ENCODE data around the gene KASH5.

KASH5 gene

DNA sequence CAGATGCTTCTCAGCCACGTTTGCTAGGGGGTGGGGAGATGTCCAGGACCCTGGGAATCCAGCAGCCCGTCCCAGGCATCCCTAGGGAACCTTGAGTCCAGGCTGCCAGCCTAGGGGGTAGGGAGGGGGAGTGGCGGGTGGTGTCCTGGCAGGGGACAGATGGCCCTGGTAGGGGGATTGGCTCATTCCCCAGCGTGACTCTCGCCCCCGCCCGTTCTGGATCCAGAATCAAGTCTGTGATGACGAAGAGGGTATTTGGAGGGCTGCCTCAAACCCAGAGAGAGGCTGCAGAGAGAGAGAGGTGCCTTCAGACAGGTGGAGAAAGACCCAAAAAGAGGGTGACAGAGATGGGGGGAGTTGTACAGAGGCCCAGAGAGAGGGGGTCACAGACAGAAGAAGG, 49.2 kb downstream of the KASH5 start:
- TF ChIP-seq, protein P1, sequence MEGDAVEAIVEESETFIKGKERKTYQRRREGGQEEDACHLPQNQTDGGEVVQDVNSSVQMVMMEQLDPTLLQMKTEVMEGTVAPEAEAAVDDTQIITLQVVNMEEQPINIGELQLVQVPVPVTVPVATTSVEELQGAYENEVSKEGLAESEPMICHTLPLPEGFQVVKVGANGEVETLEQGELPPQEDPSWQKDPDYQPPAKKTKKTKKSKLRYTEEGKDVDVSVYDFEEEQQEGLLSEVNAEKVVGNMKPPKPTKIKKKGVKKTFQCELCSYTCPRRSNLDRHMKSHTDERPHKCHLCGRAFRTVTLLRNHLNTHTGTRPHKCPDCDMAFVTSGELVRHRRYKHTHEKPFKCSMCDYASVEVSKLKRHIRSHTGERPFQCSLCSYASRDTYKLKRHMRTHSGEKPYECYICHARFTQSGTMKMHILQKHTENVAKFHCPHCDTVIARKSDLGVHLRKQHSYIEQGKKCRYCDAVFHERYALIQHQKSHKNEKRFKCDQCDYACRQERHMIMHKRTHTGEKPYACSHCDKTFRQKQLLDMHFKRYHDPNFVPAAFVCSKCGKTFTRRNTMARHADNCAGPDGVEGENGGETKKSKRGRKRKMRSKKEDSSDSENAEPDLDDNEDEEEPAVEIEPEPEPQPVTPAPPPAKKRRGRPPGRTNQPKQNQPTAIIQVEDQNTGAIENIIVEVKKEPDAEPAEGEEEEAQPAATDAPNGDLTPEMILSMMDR (conservative IDR thresholded peaks at IDR 0.05), result no peak
- no peak overlapping the region for H3K27ac ChIP-seq

DNA sequence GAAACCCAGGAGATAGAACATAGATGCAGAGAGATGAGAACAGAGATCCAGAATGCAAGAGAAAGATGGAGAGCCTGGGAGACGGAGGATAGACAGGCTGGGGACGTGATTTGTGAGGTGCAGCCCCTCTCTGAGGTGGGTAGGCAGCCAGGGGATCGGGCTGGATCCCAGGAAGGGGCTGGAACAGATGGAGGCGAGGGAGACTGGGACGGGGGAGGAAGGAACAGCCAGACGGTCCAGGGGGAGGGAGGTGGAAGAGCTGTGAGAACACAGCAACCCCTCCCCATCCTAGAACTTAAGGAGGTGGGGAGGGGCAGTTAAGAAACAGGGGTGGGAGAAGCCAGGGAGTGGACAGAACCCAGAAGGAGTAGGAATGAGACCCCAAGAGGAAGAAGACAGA, 50.2 kb downstream of the KASH5 start:
- no peak overlapping the region for H3K27ac ChIP-seq
- TF ChIP-seq, protein P1 (conservative IDR thresholded peaks at IDR 0.05), result no peak

DNA sequence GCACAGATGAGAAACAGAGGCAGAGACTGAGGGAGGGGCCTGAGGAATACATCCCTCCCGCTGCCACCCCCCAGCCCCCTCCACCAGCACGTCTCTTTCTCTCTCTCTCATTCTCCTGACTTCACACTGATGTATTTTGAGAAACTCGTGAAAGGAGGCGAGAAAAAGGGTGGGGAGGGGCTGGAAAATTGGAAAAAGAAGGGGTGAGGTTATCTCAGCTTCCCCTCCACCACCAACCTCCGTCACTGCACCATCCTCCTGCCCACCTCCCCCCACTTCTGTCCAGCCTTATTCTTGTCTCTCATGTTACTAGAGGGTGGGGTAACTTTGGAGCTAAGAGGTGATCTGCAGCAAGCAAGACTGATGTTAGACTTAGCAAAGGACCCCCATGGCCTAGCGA, 51.8 kb downstream of the KASH5 start:
- TF ChIP-seq, protein P1 (conservative IDR thresholded peaks at IDR 0.05), result no peak
- H3K27ac ChIP-seq, result no peak overlapping the region

DNA sequence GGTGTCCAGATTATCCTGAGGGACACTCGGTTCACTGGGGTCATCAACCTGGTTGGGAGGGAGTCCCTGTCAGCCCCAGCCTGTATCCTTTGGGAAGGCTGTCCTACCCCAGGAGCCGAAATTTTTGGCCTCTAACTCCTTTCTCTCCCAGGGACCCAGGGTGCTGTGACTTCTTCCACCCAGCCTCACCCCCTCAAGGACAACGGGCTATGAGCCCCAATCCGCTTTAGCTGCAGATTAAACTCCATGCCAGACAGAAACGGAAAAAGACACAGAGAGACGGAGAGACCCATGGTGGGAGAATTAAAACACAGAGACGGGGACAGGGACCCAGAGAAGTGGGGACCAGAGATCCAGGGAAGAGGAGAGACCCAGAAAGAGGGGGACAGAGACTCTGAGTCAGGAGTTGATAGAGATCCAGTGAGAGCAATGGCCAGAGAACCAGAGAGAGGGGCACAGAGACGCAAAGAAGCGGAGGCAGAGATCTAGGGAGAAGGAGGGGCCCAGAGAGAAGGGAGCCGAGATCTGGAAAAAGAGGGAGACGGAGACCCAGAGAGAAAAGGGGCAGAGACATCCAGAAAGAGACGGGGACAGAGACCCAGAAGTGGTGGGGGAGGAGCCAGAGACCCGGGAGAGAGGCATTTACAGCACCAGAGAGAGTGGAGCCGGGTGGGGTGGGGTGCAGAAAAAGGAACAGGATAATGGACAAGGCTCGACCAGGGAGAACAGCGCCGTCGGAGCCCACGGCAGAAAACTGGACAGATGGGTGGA, 52.6 kb downstream of the KASH5 start:
- TF ChIP-seq, protein P1 (conservative IDR thresholded peaks at IDR 0.05), result no peak
- no peak overlapping the region for H3K27ac ChIP-seq

DNA sequence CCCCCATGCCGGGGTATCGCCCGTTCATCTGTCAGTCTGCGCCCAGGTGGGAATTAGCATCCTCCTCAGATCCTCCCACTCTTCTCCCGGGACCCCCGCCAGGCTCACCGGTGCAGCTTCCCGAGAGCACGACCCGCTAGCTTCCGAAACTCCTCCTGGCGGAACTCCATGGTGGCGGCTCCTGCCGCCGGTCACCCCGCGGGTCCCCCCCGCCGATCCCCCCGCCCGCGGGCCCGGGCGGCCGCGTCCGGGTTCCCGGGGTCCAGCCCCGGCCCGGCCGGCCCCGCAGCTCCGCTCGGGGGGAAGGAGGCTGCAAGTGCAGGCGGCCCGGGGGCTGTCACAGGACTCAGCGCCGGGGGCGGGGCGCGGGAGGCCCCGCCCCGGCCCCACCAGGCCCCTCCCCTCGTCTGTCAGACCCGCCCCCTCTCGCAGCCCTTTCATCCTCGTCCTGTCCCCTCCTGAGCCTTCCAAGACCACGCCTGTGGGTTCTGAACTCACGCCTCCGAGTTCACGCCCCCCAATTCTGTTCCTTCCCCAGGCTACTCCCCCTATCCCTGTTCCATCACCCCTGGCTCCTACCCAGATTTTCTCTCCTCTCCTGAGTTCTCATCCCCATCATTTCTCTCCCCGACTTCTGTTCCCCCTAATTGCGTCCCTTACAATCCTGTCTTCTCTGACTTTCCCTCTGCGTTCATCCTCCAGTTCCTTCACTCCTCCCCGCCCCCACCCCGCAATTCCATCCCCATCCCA, 53.3 kb downstream of the KASH5 start, which contains the start of gene SLC17A7:
SLC17A7 (minus strand) TSS at position 318 of the 750 bp plus-strand sequence; CDS start at position 170, 148 bp downstream.
- H3K27ac ChIP-seq, result peak within 1 kb of the TSS; percentile 78; the same call in 1 of the 2 replicates

DNA sequence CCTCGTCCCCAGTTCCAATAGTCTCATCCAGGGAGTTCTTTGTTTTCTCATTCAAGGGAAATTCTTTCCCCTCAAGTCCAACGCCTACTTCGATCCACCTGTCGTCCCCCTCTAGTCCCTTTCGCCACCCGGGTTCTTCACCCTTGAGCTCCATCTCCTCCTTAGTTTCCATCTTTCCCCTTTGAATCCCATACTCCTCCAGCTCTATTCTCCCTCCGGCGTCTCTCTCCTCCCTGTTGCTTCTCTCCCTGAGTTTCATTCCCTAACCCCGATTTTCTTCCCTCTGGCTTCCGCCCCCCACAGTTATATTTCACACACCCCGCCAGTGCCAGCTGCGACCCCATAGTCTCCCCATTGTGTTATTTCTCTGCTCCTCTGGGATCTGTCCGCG, 53.9 kb downstream of the KASH5 start:
- TF ChIP-seq, protein P1 (conservative IDR thresholded peaks at IDR 0.05), result no peak
- no peak overlapping the region for H3K27ac ChIP-seq

More for the DNA sequence above, 53.3 kb downstream of the KASH5 start, which contains the start of gene SLC17A7:
- TF ChIP-seq, protein P1 (conservative IDR thresholded peaks at IDR 0.05), result peak; percentile 13

DNA sequence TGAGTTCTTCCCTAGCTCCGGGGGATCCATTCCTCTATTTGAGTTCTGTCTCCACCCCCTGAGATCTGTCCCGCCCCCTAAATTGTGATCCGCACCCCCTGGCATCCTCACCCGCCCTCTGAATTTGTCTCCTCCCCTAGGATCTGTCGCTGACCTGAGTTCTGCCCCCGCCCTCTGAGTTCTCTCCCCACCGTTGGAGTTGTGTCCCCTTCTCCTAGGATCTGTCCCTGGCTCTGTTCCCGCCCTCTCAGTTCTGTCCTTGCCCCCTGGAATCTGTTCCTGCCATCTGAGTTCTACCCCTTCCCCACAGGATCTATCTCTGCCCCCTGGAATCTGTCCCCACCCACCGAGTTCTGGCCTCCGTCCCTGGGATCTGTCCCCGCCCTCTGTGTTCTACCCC, 54.3 kb downstream of the KASH5 start:
- H3K27ac ChIP-seq, result peak overlapping the region; percentile 78; the same call in 1 of the 2 replicates

More for the DNA sequence above, 54.3 kb downstream of the KASH5 start:
- TF ChIP-seq, protein P1 (conservative IDR thresholded peaks at IDR 0.05), result no peak
